GM19372 (cell line): ENCODE results near the gene PNRC2.

Experiments used
- ATAC-seq: cut with Tn5 transposase; IDR thresholded peaks from one replicate; pipeline ENCODE4 v1.9.1; 2021; ENCODE audit warnings: mild to moderate bottlenecking, low read depth, moderate library complexity; ENCODE audit not compliant: unreplicated experiment

PNRC2 gene, protein sequence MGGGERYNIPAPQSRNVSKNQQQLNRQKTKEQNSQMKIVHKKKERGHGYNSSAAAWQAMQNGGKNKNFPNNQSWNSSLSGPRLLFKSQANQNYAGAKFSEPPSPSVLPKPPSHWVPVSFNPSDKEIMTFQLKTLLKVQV

GRCh38 chr1:23959461-23960290 is at the start of gene PNRC2:
PNRC2 (plus strand) TSS chr1:23959828; CDS start chr1:23961458, 1,630 bp downstream.
- ATAC-seq, result peak; percentile 75

DNA sequence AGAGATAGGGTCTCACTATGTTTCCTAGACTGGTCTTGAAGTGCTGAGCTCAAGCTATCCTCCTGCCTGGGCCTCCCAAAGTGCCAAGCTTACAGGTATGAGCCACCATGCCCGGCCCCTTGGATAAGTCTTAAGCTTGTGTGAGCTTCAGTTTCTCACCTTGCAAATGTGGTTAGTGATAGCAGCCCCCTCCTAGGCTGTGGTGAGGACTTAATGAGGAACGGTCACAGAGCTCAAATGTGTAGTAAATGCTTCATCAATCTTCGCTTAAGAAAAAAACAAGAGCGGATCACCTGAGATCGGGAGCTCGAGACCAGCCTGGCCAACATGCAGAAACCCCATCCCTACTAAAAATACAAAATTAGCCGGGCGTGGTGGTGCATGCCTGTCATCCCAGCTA is 49.5 kb upstream of the PNRC2 start:
- ATAC-seq, result no peak

- no peak for ATAC-seq
These were observed 48.9 kb upstream of the PNRC2 start for GRCh38 chr1:23910553-23911246.

DNA sequence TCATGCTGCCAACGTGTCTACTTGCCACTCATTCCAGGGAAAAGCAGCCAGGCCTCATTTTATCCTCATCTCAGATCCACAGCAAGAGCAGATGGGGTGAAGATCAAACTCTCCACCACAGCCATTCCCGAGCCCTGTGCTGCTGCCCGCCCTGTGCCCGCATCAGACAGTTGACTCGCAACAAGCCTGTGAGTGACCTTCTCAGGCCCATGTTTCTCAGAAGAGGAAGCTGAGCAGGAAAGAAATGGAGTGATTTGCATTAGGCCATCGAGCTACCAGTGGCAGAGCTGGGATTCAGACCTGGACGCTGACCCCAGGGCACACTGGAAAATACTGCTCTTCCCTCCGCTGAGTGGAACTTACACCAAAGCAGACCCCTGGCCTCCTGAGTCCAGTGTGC is 47.7 kb upstream of the PNRC2 start:
- ATAC-seq, result no peak

- ATAC-seq, result no peak
These were observed 46.3 kb upstream of the PNRC2 start, which contains the start of gene CNR2 for GRCh38 chr1:23913212-23913880. CNR2 (minus strand) TSS chr1:23913362; CDS start chr1:23875617, 37,745 bp downstream.

GRCh38 chr1:23914921-23915320 is 44.7 kb upstream of the PNRC2 start:
- no peak for ATAC-seq

DNA sequence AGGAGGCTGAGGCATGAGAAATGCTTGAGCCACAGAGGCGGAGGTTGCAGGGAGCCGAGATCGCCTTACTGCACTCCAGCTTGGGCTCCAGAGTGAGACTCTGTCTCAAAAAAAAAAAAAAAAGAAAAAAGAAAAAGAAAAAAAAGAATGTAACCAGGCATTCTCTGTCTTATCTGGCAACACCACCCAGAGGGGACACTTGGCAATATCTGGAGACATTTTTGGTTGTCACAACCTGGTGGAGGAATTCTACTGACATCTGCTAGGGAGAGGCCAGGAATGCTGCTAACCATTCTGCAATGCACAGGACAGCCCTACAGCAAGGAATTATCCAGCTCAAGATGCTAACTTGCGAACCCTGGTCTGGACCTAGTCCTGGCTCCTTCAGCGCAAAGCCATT is 44.2 kb upstream of the PNRC2 start:
- ATAC-seq, result no peak

GRCh38 chr1:23916209-23917131 is 43.2 kb upstream of the PNRC2 start:
- no peak for ATAC-seq

- no peak for ATAC-seq
These were observed 37.2 kb upstream of the PNRC2 start for GRCh38 chr1:23922321-23922943.

DNA sequence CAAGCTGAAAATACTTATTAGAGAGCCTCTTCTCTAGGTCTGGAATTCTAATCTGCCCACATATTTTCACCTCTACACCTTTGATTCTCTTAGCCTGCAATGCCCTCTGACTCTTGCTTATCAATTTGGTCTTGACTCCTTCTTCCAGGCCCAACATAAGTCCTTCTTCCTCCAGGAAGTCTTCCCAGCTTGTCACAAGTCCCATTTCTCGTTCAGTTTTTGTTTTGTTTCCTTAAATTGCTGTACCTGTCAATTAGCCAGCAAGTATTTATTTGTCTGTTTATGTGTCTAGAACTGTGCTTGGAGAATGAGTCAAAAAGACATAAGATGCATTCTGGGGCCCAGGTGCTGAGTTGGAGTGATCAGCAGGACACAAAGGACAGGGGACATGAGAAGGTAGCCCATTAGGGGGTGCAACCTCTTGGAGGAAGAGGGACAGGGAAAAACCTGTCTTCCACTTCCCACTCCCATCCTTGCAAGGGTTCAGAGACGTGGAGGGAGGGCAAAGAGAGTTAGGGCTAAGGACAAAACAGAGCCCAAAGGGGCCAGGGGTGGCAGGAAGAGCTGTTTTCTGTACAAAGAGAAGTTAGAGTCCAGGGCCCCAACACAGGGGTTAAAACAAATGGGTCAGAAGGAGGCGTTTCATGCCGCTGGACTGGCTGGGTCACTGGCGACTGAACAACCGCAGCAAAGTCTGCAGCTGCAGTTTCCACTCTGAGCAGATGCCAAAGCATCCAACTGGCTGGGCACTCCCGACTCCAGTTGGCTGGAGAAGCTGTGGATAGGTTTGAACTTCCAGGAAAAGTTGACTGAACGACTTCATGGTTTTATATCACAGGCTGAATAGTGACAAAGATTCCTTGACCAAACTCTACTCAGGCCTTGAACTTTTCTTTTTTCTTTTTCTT is 35.8 kb upstream of the PNRC2 start:
- ATAC-seq, result no peak

- no peak for ATAC-seq
These were observed 35.0 kb upstream of the PNRC2 start for GRCh38 chr1:23924601-23925000.

DNA sequence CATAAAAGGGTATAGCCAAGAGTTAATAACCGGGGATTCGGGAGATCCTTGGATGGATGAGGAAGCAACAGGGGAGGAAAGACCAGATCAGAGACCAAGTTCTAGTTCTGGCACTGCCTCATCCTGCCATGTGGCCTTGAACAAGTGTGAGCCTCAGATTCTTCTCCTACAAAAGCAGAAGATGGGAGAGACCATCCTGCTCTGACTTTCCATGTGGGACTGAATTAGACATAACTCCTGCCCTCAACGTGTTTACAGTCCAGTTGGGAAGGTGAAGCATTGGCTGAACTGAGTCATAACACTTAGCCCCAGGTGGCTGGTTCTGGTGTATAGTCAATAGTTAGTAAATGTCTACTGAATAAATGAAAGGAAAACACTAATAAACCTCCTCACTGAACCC is 34.3 kb upstream of the PNRC2 start:
- no peak for ATAC-seq

DNA sequence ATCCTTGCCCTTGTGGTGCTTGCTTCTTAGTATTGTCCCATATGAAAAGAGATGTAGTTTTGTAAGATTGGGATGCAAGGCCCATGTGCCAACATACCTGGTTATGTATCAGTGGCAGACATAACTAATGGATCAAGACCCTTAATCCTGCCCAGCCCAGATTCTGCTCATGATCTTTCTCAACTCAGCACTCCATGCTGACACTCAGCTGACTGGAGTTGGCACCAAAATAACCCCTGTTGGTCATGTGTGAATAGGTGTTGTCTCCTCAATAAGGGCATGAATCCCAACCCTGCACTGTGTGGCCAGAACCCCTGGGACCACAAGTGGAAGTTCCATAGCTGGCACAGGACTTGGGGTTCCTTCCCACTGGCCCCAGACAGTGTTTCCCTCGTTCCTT is 32.5 kb upstream of the PNRC2 start:
- ATAC-seq, result no peak

- ATAC-seq, result no peak
These were observed 30.8 kb upstream of the PNRC2 start for GRCh38 chr1:23928789-23929188.

DNA sequence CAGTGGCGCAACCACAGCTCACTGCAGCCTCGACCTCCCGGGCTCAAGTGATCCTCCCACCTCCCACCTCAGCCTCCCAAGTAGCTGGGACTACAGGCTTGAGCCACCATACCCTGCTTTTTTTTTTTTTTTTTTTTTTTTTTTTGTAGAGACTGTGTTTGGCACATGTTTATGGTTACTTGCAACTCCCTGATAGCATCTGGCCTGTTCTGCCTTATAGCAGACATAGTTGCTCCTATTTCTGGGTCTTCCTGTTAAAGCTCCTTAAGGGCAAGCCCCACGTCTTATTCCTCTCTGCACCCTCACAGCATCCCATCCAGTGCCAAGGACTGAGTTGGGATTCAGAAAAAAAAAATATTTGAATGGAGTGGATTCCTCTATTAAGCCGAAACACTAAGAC is 29.4 kb upstream of the PNRC2 start:
- no peak for ATAC-seq

DNA sequence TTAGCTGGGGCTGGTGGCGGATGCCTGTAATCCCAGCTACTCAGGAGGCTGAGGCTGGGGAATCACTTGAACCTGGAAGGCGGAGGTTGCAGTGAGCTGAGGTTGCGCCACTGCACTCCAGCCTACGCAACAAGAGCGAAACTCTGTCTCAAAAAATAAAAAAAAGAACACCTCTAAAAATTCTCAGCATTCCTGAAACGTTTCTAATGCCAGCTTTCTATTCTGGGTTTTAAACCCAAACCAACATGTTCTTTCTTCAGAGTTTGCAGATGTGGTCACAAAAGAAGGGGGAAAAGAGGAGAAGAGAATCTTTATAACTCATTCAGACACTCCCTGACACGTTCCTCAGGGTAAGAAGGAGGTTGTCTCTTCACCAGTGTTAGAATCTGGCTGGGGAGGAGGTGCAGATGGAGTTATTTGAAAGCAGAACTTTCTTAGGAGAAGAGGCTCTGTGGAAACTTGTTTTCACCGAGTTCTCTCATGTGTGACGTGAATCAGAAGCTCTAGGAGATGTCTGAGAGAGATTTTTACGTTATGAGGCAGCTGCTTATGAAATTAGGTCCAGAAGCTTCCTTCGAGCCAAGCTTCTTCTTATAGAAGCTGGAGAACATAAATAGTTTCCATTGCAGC is 28.7 kb upstream of the PNRC2 start:
- ATAC-seq, result no peak

- ATAC-seq, result no peak
These were observed 28.1 kb upstream of the PNRC2 start for GRCh38 chr1:23931491-23931880.
